Measurements from ENCODE around the gene PPARD.

- TF ChIP-seq CTCF (IDR thresholded peaks at IDR 0.05) (no peak), POLR2A (IDR thresholded peaks at IDR 0.05) (no peak), POLR2AphosphoS5 (IDR thresholded peaks at IDR 0.05) (no peak)
Measured at GRCh38 chr6:35402136-35402855, 59.9 kb downstream of the PPARD start.

Measured in suprapubic skin (tissue), 4 donors.